ENCODE measurements around the gene GPHN.
"Not testable (repeated sequence)": the region's sequence is repeated elsewhere in the genome, so short reads cannot be mapped to it uniquely, and the experiment has no call there.

- TF ChIP-seq CTCF, POLR2A, POLR2AphosphoS5, EP300 (IDR thresholded peaks at IDR 0.05): not testable (repeated sequence)
Observed at GRCh38 chr14:66545751-66546150, 37.8 kb downstream of the GPHN start.
